ENCODE results near the gene EPM2A. TPM values are rescaled to one million over a fixed set of nuclear protein-coding genes. Genes with fewer than 3 reads are reported as not detected.

EPM2A gene
- total and polyA plus RNA-seq, 8 donors = 3.4 to 60.8 (median 17.2) TPM

GRCh38 chr6:145688493-145688905 lies 46.8 kb downstream of the EPM2A start:
- WGBS, 5 donors = 43 to 55% (median 46%) methylated on average over 1 of the region's 1 CpG
- H3K27ac ChIP-seq = no peak overlapping the region

GRCh38 chr6:145685932-145686331 lies 49.4 kb downstream of the EPM2A start:
- Histone ChIP-seq H3K27me3 (no peaks in the 10 kb centered on the region), H3K27ac (no peak overlapping the region), H3K36me3 (peaks cover 0 to 29% (median 19%) of the 10 kb centered on the region in 4 donors), H3K4me3 (no peak overlapping the region), H3K4me1 (no peaks in the 10 kb centered on the region), H3K9me3 (no peaks in the 10 kb centered on the region)
- no peak for DNase-seq
- no peak for TF ChIP-seq POLR2A (IDR thresholded peaks at IDR 0.05)
- TF ChIP-seq POLR2AphosphoS5 (IDR thresholded peaks at IDR 0.05) = no peak
- no peak for TF ChIP-seq EP300 (IDR thresholded peaks at IDR 0.05)
- TF ChIP-seq CTCF (IDR thresholded peaks at IDR 0.05) = no peak
- intact Hi-C loops (cut with DNase I; ENCODE audit: low total_unique reads) = no loop called here
- WGBS, 5 donors = 65 to 73% (median 67%) methylated on average over 2 of the region's 2 CpGs

More at GRCh38 chr6:145688493-145688905, 46.8 kb downstream of the EPM2A start:
- Histone ChIP-seq H3K9me3 (peaks cover 0 to 8% (median 3%) of the 10 kb centered on the region in 4 donors), H3K4me1 (no peaks in the 10 kb centered on the region), H3K4me3 (no peak overlapping the region), H3K36me3 (peaks cover 0 to 20% (median 8%) of the 10 kb centered on the region in 4 donors), H3K27me3 (no peaks in the 10 kb centered on the region)
- DNase-seq = no peak
- no peak for TF ChIP-seq POLR2A (IDR thresholded peaks at IDR 0.05)
- no peak for TF ChIP-seq EP300 (IDR thresholded peaks at IDR 0.05)
- TF ChIP-seq POLR2AphosphoS5 (IDR thresholded peaks at IDR 0.05) = no peak
- no peak for TF ChIP-seq CTCF (IDR thresholded peaks at IDR 0.05)
- intact Hi-C loops (cut with DNase I; ENCODE audit: low total_unique reads) = no loop called here

- no peaks in the 10 kb centered on the region for H3K27me3 ChIP-seq
- no peak for DNase-seq
- TF ChIP-seq CTCF (IDR thresholded peaks at IDR 0.05) (no peak), POLR2AphosphoS5 (IDR thresholded peaks at IDR 0.05) (no peak), POLR2A (IDR thresholded peaks at IDR 0.05) (no peak), EP300 (IDR thresholded peaks at IDR 0.05) (no peak)
- peaks cover 0 to 4% (median 0%) of the 10 kb centered on the region in 4 donors for H3K9me3 ChIP-seq
- WGBS, 5 donors = 81 to 92% (median 86%) methylated on average over 9 of the region's 9 CpGs
- intact Hi-C loops (cut with DNase I; ENCODE audit: low total_unique reads) = no loop called here
- no peak overlapping the region for H3K27ac ChIP-seq
- no peak overlapping the region for H3K4me3 ChIP-seq
- H3K36me3 ChIP-seq = peaks cover 0 to 29% (median 19%) of the 10 kb centered on the region in 4 donors
- no peaks in the 10 kb centered on the region for H3K4me1 ChIP-seq
These were observed 53.4 kb downstream of the EPM2A start for GRCh38 chr6:145681965-145682364.

GRCh38 chr6:145673504-145673903 lies 61.8 kb downstream of the EPM2A start:
- 63 to 84% (median 82%) methylated on average over 1 to 5 of the region's 5 CpGs for WGBS, 5 donors

More at GRCh38 chr6:145673504-145673903, 61.8 kb downstream of the EPM2A start:
- no peak overlapping the region for H3K27ac ChIP-seq
- no peak for DNase-seq
- H3K36me3 ChIP-seq = peaks cover 0 to 10% (median 9%) of the 10 kb centered on the region in 4 donors
- no peak overlapping the region for H3K4me3 ChIP-seq
- no peak for TF ChIP-seq POLR2A (IDR thresholded peaks at IDR 0.05)
- TF ChIP-seq POLR2AphosphoS5 (IDR thresholded peaks at IDR 0.05) = no peak
- TF ChIP-seq EP300 (IDR thresholded peaks at IDR 0.05) = no peak
- no peak for TF ChIP-seq CTCF (IDR thresholded peaks at IDR 0.05)
- intact Hi-C loops (cut with DNase I; ENCODE audit: low total_unique reads) = no loop called here
- H3K27me3 ChIP-seq = no peaks in the 10 kb centered on the region
- no peaks in the 10 kb centered on the region for H3K4me1 ChIP-seq
- H3K9me3 ChIP-seq = peaks cover 0 to 4% (median 0%) of the 10 kb centered on the region in 4 donors

Data from stomach (tissue), 9 donors.